LHCN-M2 (cell line): ENCODE data around the gene MACROD2. TPM values are rescaled to one million over a fixed set of nuclear protein-coding genes. Genes with fewer than 3 reads are reported as not detected.
"Not testable (repeated sequence)": the region's sequence is repeated elsewhere in the genome, so short reads cannot be mapped to it uniquely, and the experiment has no call there.

Source experiments
- DNase-seq: peaks from one replicate; pipeline ENCODE4 v3.0.0-alpha.2; 2012; ENCODE audit warnings: low read depth
- total RNA-seq: library from RNA; depleted of rRNA; stranded (reverse); fragments of >200 nt; gene quantifications from 2 replicates; pipeline ENCODE4 v1.2.3, GENCODE V29; 2014

The MACROD2 gene
- total RNA-seq, 1 experiment from 2014 or later = 1.1 TPM

DNA sequence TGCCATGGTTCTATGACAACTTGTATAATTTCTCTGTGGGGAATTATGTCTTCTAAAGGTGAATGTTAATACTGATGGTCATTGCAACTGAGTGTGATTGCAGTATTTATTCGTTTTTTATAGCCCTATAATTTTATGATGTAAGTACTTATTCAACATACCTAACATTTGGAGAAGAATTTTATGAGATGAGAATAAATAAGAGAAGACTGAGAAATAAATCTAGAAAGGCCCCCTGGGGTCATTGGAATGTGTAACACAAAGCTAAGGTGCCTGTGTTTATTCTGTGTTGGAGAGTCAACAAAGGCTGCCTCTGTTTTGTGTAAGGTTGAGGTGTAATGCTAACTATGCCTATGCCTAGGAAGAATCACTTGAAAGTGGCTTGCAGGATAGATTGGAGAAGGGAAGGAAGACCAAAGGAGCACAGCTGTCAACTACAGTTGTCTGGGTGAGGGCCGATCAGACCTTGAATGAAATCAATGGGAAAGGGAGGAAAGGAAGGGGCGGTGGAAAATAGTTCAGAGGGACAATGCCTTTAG is 1501.3 kb downstream of the MACROD2 start:
- no peak for DNase-seq

DNA sequence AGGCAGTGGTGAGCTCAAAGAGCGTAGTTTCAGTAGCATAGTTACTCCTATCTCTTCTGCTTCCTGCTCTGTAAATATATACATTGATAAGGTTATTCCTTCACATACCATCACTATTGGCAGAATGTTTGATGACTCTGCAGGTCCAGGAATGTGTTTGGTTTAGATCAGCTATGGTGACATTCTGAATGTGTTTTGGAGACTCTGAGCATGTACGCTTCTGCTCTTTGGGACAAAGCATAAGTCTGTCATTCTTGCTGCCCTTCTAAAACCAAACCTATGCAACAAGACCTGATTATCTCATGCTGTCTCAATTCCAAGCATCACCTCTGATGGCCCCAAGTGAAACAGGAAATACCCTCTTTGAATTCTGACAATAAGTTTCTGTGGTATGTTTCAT is 1503.6 kb downstream of the MACROD2 start:
- no peak for DNase-seq

DNA sequence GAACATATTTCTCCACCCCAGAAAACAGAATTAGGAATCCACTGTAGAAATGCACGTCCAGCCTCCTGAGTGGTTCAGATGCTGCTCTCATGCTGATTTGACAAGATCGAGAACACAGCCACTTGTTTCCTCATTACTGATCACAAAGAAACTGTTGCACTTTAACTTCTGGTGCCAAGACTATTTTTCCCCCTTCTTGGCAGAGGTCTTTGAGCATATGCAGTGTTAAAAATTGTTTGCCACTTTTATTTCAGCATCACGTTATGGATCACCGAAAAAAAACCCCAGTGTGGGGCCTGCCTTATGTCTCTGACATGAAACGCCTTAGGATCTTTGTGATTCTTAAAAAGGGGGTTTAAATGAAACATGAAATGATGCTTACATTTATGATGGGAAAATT is 1511.0 kb downstream of the MACROD2 start:
- DNase-seq = no peak

DNA sequence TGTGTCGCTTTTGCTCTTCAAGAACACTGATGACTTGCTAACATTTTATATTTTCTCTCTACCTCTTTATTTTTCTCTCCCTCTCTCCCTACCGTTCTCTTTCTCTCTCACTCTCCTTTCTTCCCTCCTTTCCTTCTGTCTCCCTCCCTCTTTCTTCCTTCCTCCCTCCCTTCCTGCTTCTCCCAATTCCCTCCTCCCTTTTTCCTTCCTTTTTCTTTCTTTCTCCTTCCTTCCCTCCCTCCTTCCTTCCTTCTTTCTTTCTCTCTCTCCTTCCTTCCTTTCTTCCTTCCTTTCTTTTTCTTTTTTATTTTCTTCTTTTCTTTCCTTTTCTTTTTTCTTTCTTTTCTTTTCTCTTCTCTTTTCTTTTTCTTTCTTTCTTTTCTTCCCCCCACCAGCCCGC is 1511.8 kb downstream of the MACROD2 start:
- no peak for DNase-seq

DNA sequence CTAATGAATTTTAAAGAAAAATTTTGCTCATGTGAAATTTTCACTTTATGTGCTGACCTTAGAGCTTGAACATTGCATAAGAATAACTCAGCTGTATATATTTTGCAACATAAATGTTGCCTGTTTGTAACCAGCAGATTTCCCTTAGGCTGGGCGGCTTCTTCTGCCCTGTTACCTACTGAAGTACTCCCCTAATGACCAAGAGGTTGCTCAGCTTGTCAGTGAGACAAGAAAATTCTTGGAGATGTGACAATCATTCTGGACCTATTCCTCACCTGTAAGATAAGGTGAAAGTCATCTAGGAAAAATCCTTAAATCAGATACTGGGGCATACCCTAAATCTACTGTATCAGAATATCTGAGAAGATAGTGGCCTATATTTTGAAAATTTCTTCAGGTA is 1516.2 kb downstream of the MACROD2 start:
- DNase-seq = no peak

DNA sequence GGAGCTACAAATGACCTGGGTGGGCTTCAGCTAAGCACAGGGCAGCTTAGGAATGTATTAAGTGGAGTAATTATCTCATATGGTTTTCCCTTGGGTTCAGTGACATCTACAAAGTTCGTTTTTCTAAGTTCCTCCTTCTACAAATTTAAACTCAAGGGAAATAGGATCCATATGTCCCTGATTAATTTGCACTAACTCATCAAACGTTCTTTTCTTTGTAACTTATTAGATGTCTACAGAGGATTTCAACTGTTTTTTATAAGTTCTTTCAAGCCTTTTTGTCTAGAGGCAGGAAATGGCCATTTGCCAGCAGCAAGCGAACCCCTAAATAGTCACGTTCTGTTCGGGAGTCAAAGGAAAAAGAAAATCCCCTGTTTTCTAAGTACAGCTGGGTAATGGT is 1517.6 kb downstream of the MACROD2 start:
- DNase-seq = no peak

DNA sequence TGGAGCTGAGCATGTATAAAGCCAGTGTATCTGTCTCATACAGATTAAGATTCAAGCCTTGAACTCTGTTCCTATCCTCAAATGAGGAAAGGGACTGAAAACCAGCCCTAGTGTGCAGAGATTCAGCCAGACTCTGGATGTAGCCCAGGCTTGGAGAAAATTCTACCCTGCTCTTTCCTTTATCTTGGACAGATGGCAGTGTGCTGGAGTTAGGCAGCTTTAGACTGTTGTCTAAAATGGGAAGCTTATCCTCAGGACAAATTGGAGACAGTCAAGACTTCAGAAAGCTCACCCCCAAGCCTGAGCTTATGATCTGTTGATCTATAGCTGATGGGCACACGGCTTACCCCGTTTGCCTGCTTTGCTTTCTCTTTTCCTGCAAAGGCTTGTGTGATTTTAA is 1520.4 kb downstream of the MACROD2 start:
- DNase-seq = no peak

DNA sequence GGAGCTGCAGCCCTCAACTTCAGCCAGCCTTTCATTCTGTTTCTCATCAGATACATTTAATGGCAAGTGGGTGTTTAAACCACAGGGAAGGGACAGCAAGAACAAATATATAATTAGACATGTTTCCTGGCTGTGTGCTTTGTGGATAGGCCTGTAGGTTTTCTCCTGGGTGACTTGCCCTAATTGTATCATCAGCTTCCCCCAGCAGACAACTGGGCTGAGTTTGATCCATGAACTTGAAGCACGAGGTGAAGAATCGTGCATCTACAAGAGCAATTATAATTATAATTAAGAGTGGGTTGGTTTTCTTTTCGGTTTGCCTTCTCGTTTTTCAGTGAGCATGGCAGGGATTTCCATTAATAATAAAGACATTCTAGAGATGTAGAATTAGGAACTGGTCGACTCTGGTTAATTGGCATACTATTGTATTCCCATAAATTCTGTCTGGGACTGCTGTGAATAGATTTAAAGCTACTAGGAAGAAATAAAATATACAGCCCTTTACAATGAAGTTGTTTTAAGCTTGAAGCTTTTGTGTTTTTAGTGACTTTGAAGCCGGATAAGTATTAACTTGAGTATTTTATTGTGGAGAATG is 1525.7 kb downstream of the MACROD2 start:
- no peak for DNase-seq

DNA sequence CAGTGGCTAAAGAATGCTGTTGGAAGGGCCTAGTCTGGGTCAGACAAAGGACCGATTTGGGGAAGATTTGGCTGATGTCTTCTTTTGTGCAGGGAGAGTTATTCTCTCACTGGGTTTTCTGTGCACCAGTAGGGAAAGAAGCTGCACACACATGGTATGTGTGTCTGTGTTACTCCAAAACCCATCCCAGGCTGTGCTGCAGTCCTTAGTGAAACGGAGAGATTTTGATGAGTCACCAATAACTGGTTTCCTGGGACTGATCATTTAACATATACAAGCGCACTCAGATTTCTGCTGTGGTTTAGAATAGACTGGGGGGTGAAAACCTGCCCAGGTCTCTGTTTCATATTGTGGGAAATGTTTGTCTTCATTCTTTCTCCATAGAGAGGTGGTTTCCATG is 1528.1 kb downstream of the MACROD2 start:
- no peak for DNase-seq

DNA sequence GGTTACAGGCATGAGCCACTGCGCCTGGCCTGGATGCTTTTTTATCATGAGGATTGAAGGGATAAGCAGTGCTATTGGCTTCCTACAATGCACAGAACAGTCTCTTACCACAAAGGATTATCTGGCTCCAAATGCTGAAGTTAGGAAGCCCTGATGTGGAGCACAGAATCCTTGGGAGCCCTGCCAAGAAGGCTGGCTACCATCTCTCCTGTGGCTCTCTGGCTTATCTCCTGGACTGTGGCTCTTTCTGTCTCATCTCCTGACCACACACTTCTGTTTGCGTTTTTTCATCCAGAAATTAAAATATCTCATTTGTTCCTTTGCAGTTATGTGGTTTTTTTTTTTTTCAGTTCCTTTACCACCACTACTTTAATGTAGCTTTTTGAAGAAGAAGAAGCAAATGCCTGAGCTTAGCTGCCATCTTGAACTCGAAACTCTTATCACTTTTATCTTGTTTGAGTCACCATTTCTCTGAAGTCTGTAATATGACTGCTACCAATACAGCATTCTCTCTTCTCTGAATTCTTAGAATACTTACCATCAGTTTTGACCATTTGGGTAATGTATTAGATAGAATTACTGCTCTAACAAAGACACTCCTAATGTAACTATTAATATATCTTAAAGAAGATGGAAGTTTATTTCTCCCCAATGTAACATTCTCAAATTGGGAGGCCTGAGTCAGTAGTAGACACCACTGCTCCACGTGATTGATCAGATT is 1533.2 kb downstream of the MACROD2 start:
- peak; percentile 1 for DNase-seq

DNA sequence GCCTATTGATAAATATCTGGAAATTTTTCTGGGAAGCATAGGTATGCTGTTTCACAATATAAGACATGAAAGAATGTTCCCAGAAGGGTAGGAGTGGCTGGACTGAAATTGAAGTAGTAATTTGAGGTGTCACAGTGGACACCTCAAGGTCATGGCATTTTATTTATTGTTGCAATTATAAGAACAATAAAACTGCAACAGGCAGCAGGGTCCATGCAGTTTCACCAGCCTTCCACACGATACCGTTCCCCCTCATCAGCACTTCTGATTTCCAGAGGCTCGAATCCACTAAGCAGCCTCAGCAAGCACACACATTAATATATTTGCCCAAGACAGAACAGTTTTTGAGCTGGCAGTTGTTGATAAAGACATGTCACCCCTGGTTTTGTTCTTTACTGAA is 1540.5 kb downstream of the MACROD2 start:
- DNase-seq = no peak

DNA sequence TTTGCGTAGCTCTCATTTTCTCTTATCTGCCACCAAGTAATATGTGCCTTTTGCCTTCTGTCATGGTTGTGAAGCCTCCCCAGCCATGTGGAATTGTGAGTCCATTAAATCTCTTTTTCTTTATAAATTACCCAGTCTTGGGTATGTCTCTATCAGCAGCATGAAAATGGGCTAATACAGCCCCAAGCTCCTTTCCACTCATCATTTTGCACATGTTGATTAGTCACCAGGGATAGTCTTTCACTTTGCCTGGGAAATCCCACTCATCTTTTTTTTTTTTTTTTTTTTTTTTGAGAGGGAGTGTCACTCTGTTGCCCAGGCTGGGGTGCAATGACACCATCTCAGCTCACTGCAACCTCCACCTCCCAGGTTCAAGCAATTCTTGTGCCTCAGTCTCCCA is 1541.9 kb downstream of the MACROD2 start:
- DNase-seq = not testable (repeated sequence)

DNA sequence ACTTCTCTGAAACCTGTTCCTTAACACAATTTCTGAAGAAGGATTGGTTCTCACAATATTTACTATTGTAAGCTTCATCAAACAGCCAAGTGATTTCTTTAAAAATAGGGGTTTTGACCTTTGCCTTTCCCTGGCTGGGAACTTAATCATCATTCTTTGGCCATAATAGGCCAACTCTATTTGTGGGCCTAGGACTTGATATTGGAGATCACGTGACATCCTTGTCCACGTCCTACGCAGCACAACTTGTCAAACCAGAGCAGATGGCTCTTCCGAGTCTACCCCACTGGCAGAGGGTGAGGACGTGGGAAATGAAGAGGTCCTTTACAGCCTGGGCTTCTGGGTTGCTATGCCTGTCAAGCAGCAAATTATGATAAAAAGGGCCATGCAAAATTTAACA is 1547.3 kb downstream of the MACROD2 start:
- no peak for DNase-seq

DNA sequence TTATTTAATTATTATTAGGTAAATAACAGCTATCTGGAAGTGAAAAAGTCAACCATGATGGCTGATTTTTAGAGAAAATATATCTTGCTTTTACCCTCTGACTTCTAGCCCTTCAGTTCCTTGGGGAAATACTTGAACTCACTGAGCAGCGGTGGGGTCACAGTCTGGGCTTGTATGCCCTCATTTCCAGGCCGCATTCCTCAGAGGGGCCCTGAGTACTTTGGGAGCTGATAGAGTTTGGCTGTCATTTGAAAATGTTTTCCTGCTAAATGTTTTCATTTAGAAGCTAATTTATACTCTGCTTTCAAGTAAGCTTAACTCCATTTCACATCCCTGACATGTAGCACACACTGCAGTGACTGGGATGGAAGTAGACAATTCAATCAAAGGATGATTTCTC is 1549.4 kb downstream of the MACROD2 start:
- no peak for DNase-seq

DNA sequence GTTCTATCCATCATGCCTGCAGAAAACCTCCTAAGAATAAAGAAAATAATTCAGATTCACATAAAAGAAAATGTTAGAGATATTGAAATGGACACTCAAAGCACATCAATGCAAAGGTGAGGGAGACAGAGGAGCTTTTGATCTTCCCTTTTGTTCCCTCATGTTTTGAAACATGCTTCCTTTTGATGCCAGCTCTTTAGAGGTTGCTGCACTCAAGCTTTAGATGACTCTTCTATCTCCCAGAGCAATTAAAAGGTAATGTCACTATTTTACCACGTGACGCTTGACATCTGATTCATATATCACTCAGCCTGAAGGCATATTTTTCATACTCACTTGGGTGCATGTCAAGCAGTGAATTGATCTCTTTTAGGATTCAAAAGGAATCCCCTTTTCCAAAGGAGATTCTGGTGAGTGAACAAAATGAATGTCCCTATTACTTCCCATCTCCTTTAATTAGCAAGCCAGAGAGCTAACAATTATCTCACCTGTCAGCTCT is 1551.3 kb downstream of the MACROD2 start:
- no peak for DNase-seq

DNA sequence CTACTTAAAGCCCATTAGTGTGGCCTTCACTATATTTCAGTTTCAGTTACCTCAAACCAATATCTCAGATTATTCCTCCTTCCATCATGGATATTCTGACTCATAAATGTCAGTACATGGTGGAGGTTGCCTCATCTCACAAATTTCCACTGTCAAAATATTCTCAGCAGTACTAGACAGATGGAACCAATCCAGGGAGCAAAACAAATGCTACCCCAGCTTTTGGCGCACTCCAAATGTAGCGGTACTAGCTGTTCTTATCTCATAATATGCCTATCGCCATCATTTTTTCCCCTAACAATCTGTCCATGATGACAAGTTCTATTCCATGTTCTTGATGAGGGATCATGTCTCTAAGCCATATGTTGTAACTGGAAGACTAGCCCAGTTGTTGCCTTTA is 1551.8 kb downstream of the MACROD2 start:
- DNase-seq = no peak

DNA sequence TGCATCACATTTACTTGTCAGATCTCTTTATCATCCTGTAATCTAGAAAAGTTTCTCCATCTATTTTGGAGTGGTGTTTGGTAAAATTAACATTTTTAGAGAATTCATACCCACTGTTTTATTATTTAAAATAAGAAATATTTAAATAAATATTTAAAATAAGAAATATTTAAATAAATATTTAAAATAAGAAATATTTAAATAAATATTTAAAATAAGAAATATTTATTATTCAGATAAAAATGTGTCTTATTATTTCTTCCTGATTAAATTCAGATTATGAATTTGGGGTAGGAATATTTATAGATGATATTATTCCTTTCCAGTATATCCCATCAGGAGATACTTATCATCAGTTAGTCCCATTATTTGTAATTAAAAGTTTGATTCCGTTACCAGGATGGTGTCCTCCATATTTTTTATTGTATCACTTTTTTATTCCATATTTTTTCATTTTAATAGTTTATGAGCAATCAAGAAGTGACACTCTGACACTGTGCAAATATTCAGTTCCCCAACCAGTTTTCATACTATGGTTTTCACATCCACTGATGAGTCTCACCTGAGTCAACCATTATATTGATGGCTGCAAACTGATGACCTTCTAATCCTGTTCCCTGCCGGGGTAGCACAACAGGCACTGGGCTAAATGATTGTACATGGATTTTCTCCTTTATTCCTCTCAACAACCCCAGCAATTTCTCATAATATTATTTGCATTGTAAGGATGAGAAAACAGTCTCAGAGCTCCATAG is 1555.0 kb downstream of the MACROD2 start:
- DNase-seq = no peak

DNA sequence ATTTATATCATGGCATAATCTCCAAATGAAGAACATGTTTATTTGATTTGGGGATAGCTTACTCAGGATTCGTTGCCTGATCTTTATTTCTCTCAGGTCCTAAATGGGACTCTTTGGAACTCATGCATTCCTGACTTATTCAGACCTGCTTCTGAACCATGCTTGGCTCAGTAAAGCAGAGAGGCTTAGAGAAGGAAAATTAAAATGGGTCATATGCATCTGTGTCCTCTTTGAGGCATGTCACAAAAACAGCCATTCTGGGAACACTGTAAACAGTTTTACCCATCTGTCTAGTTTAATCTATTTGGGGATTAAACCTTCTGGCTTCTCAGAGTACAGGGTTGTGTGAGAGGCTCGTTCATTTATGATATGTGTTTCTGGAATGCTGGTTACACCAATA is 1560.6 kb downstream of the MACROD2 start:
- DNase-seq = no peak

DNA sequence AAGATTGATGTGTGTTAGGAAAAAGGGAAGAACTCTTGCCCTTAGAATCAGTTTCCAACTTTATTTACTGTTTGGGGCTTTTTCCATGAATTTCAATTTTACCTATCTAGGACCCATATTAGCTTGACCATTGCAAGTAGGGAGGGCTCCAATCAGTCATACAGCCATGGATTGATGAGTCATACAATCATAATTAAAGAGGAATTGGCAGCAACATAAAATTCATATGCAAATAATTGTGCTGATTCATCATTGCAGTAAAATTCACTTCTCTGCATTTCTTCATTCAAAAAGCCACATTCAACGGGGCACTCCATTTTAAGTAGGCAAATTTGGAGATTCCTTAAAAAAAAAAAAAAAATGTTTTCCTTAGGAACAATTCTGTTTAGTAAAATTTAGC is 1561.6 kb downstream of the MACROD2 start:
- no peak for DNase-seq

DNA sequence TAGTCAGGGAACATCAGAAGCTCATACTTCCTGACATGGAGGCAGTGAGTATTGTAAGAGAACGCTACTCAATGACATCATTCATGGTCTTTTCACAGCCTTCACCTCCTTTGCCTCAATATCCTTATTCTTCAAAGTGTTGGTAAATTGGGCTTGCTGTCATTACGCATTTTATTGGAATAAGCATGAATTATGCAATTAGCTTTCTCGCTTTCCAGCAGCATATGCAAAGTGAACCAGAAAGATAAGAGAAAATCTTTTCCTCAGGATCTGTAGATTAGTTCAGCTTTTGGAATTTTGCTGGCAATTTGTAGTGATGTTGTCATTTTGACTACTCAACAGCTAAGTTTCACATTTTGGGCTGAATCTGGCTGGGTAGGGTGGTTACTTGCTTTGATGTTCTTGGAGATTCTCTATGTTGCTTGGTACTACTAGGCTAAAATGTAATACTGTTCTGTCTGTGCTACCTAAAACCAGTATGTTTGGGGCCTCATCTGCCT is 1565.8 kb downstream of the MACROD2 start:
- no peak for DNase-seq

DNA sequence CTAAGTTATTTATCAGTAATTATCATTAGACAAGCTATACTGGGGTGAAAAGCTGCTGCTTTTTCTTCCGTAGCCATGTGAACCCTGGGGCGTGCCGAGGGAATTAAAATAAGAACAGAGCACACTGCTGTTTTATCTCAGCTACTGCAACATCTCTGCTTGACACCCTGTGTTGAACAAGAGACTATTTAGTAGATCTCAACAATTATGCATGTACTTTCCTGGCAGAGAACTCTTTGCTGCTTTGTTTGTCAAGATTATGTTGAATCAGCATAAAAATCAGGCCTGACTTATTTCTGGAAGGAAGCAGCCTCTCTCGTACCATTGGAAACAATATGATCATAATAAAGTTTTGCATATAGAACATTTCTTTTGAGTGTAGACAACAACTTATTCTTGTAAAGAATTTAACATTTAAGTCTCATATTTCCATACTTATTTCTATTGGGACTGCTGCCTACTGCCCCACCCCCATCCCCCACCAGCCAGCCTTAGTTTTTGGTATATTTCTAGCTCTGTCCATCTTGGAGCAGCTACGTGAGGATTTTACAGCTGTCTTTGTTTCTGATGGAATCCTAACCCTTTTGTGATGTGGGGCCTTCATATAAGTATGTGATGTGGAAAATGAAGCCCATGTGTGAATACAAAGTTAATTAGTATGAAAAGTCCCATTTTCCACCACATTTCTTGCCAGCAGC is 1566.5 kb downstream of the MACROD2 start:
- no peak for DNase-seq

DNA sequence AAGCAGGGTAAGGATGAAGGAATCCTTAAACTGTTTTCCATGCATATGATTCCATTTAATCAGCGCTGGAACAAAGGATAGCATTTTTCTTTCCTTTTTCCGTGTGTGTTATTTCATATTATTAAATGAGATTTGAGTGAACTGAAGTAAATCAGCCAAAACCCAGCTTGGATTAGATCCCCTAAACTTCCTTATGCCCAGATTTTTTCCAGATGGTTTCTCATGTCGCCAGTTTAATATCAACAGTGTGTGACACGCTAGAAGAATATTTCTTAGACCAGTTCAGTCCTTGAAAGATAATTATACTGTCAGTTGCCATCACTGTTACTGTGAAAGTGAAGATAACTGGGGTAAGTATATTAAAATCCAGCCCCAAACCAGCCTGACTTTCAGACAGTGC is 1568.5 kb downstream of the MACROD2 start:
- DNase-seq = no peak
